ENCODE data around the gene KDM8. TPM values are rescaled to one million over a fixed set of nuclear protein-coding genes. Genes with fewer than 3 reads are reported as not detected.

Gene KDM8
- total RNA-seq, 1 experiment from 2014 or later: 5.1 TPM

- H2AFZ ChIP-seq: no peak overlapping the region
- no peaks in the 10 kb centered on the region for H3K9me3 ChIP-seq (ENCODE audit: insufficient read depth, low read depth)
- no peaks in the 10 kb centered on the region for H3K27me3 ChIP-seq (ENCODE audit: insufficient read depth, low read depth)
- ChIA-PET POLR2A (ENCODE audit: unreplicated experiment) (no interaction called here), CTCF (interaction anchor here (0.6 to 2.3 kb wide), 3 partner anchors 10 to 188 kb away, joined by 3 to 34 read pairs (median 5); no protein-coding TSS in a partner anchor)
- peaks cover 13% of the 10 kb centered on the region; the same call in 1 of the 2 replicates for H3K36me3 ChIP-seq (ENCODE audit: low read depth)
- H4K20me1 ChIP-seq (ENCODE audit: insufficient read depth): no peaks in the 10 kb centered on the region
- H3F3A ChIP-seq (ENCODE audit: insufficient read depth, low read depth): peaks cover 8% of the 10 kb centered on the region; the same call in 1 of the 2 replicates
- H3K4me3 ChIP-seq: no peak overlapping the region
- H3K4me1 ChIP-seq (replicated peaks; ENCODE audit: insufficient read depth): no peaks in the 10 kb centered on the region
- H3K79me2 ChIP-seq (ENCODE audit: low read depth): no peaks in the 10 kb centered on the region
- no peak overlapping the region for H3K4me2 ChIP-seq
- no TSS peak for BruUV-seq (replicated peaks)
- intact Hi-C loops (cut with micrococcal nuclease; ENCODE audit: unreplicated experiment): loop anchor here (2.0 kb wide), 1 partner anchor 55 kb away; no protein-coding TSS in a partner anchor
- no peak for DNase-seq
- H3K27ac ChIP-seq: no peak overlapping the region
- TF ChIP-seq CTCF (conservative IDR thresholded peaks at IDR 0.05) (no peak), EZH2 (IDR thresholded peaks at IDR 0.05; ENCODE audit: low read depth) (no peak)
- H3K9me2 ChIP-seq (ENCODE audit: insufficient read depth): no peaks in the 10 kb centered on the region
Observed at GRCh38 chr16:27233731-27234130, 30.4 kb downstream of the KDM8 start.

- Histone ChIP-seq H3K9me3 (ENCODE audit: insufficient read depth, low read depth) (no peaks in the 10 kb centered on the region), H3K27ac (no peak overlapping the region), H3K4me1 (replicated peaks; ENCODE audit: insufficient read depth) (no peaks in the 10 kb centered on the region), H3K79me2 (ENCODE audit: low read depth) (no peaks in the 10 kb centered on the region; the same call in 1 of the 2 replicates), H3K36me3 (ENCODE audit: low read depth) (peaks cover 13% of the 10 kb centered on the region; the same call in 1 of the 2 replicates), H3K27me3 (ENCODE audit: insufficient read depth, low read depth) (no peaks in the 10 kb centered on the region), H2AFZ (no peak overlapping the region), H3K4me3 (no peak overlapping the region), H3F3A (ENCODE audit: insufficient read depth, low read depth) (peaks cover 8% of the 10 kb centered on the region; the same call in 1 of the 2 replicates), H4K20me1 (ENCODE audit: insufficient read depth) (no peaks in the 10 kb centered on the region), H3K9me2 (ENCODE audit: insufficient read depth) (no peaks in the 10 kb centered on the region), H3K4me2 (no peak overlapping the region)
- DNase-seq: no peak
- no TSS peak for BruUV-seq (replicated peaks)
- intact Hi-C loops (cut with micrococcal nuclease; ENCODE audit: unreplicated experiment): loop anchor here (2.0 kb wide), 1 partner anchor 55 kb away; no protein-coding TSS in a partner anchor
- no peak for TF ChIP-seq EZH2 (IDR thresholded peaks at IDR 0.05; ENCODE audit: low read depth)
- TF ChIP-seq CTCF (conservative IDR thresholded peaks at IDR 0.05): no peak
- ChIA-PET POLR2A (ENCODE audit: unreplicated experiment) (interaction anchor here (0.5 kb wide), 1 partner anchor 228 kb away, joined by 4 read pairs; no protein-coding TSS in a partner anchor), CTCF (interaction anchor here (0.6 to 2.3 kb wide), 5 partner anchors 9 to 187 kb away, joined by 3 to 34 read pairs (median 5); no protein-coding TSS in a partner anchor)
Observed at GRCh38 chr16:27234171-27234570, 30.8 kb downstream of the KDM8 start.

- no peak for TF ChIP-seq EZH2 (IDR thresholded peaks at IDR 0.05; ENCODE audit: low read depth)
- no peak for TF ChIP-seq CTCF (conservative IDR thresholded peaks at IDR 0.05)
- no peak overlapping the region for H3K4me3 ChIP-seq
- no peak overlapping the region for H2AFZ ChIP-seq
- peaks cover 8% of the 10 kb centered on the region; the same call in 1 of the 2 replicates for H3F3A ChIP-seq (ENCODE audit: insufficient read depth, low read depth)
- no peak overlapping the region for H3K27ac ChIP-seq
- no peak for DNase-seq
- H4K20me1 ChIP-seq (ENCODE audit: insufficient read depth): no peaks in the 10 kb centered on the region
- no peaks in the 10 kb centered on the region for H3K9me2 ChIP-seq (ENCODE audit: insufficient read depth)
- intact Hi-C loops (cut with micrococcal nuclease; ENCODE audit: unreplicated experiment): loop anchor here (1.0 to 2.0 kb wide), 5 partner anchors 56 to 223 kb away; no protein-coding TSS in a partner anchor
- H3K27me3 ChIP-seq (ENCODE audit: insufficient read depth, low read depth): no peaks in the 10 kb centered on the region
- ChIA-PET POLR2A (ENCODE audit: unreplicated experiment) (interaction anchor here (0.5 kb wide), 1 partner anchor 227 kb away, joined by 4 read pairs; no protein-coding TSS in a partner anchor), CTCF (interaction anchor here (0.6 to 2.3 kb wide), 9 partner anchors 9 to 187 kb away, joined by 3 to 34 read pairs (median 5); partner anchors contain the start of gene NSMCE1)
- peaks cover 13% of the 10 kb centered on the region; the same call in 1 of the 2 replicates for H3K36me3 ChIP-seq (ENCODE audit: low read depth)
- H3K79me2 ChIP-seq (ENCODE audit: low read depth): peaks cover 3% of the 10 kb centered on the region; the same call in 1 of the 2 replicates
- no TSS peak for BruUV-seq (replicated peaks)
- no peaks in the 10 kb centered on the region for H3K4me1 ChIP-seq (replicated peaks; ENCODE audit: insufficient read depth)
- H3K9me3 ChIP-seq (ENCODE audit: insufficient read depth, low read depth): no peaks in the 10 kb centered on the region
- H3K4me2 ChIP-seq: no peak overlapping the region
Observed at GRCh38 chr16:27234603-27235002, 31.3 kb downstream of the KDM8 start.

Data from PC-9 (cell line).